Measurements from ENCODE around the gene ZNF511.

Gene ZNF511

GRCh38 chr10:133283931-133284330 lies 24.8 kb upstream of the ZNF511 start:
- no peak for TF ChIP-seq CTCF (IDR thresholded peaks at IDR 0.05; ENCODE audit: low read depth, low read length)
- no peak overlapping the region for H3K4me3 ChIP-seq (replicated peaks in 1 of 2; ENCODE audit: low read depth in 2 of 2, low read length in 2 of 2)
- no peak for DNase-seq (ENCODE audit: low read depth in 2 of 2)

GRCh38 chr10:133285217-133285616 lies 23.5 kb upstream of the ZNF511 start:
- H3K4me3 ChIP-seq (replicated peaks in 1 of 2; ENCODE audit: low read depth in 2 of 2, low read length in 2 of 2): no peak overlapping the region
- no peak for DNase-seq (ENCODE audit: low read depth in 2 of 2)
- no peak for TF ChIP-seq CTCF (IDR thresholded peaks at IDR 0.05; ENCODE audit: low read depth, low read length)

GRCh38 chr10:133286366-133286765 lies 22.3 kb upstream of the ZNF511 start:
- no peak for DNase-seq (ENCODE audit: low read depth in 2 of 2)
- no peak for TF ChIP-seq CTCF (IDR thresholded peaks at IDR 0.05; ENCODE audit: low read depth, low read length)
- H3K4me3 ChIP-seq (replicated peaks in 1 of 2; ENCODE audit: low read depth in 2 of 2, low read length in 2 of 2): no peak overlapping the region

GRCh38 chr10:133287832-133288500 lies 20.7 kb upstream of the ZNF511 start:
- TF ChIP-seq CTCF (IDR thresholded peaks at IDR 0.05; ENCODE audit: low read depth, low read length): no peak
- DNase-seq (ENCODE audit: low read depth in 2 of 2): no peak

GRCh38 chr10:133289761-133290160 lies 19.0 kb upstream of the ZNF511 start:
- no peak for DNase-seq (ENCODE audit: low read depth in 2 of 2)
- TF ChIP-seq CTCF (IDR thresholded peaks at IDR 0.05; ENCODE audit: low read depth, low read length): no peak
- no peak overlapping the region for H3K4me3 ChIP-seq (replicated peaks in 1 of 2; ENCODE audit: low read depth in 2 of 2, low read length in 2 of 2)

More at GRCh38 chr10:133287832-133288500, 20.7 kb upstream of the ZNF511 start:
- no peak overlapping the region for H3K4me3 ChIP-seq (replicated peaks in 1 of 2; ENCODE audit: low read depth in 2 of 2, low read length in 2 of 2)

GRCh38 chr10:133292919-133293809 lies 15.6 kb upstream of the ZNF511 start:
- no peak for TF ChIP-seq CTCF (IDR thresholded peaks at IDR 0.05; ENCODE audit: low read depth, low read length)
- DNase-seq (ENCODE audit: low read depth in 2 of 2): peak; percentile 31 to 89
- H3K4me3 ChIP-seq (replicated peaks in 1 of 2; ENCODE audit: low read depth in 2 of 2, low read length in 2 of 2): no peak overlapping the region

Measured in cardiac fibroblast (primary cell).